Right lobe of liver (tissue), 6 donors: ENCODE measurements around the gene C5orf58. TPM values are rescaled to one million over a fixed set of nuclear protein-coding genes. Genes with fewer than 3 reads are reported as not detected.

ENCODE experiments used
- ATAC-seq, 4 donors: fragments of 200-7000 bp; cut with Tn5 transposase; one replicate each; pipeline ENCODE4 v1.9.1; 2020; ENCODE audit warnings: mild to moderate bottlenecking in 4 of 4, moderate library complexity in 4 of 4
- DNase-seq, 3 donors: peaks; one replicate each; pipeline ENCODE4 v3.0.0-alpha.2; 2020
- H3K27ac ChIP-seq, 3 donors: fragments of 200-600 bp; one replicate each; pipeline ENCODE4 v1.8.0; 2022
- H3K27me3 ChIP-seq, 2 donors: fragments of 200-600 bp; one replicate each; pipeline ENCODE4 v1.8.0; 2022
- H3K36me3 ChIP-seq, 4 donors: fragments of 200-600 bp; sonication (generic) in 1 of 4; one replicate each; pipeline versions ENCODE4 v1.5.1 to v1.8.0; 2017 to 2022; ENCODE audit warnings: control low read depth in 1 of 4
- H3K4me1 ChIP-seq, 4 donors: fragments of 200-600 bp; sonication (generic) in 1 of 4; one replicate each; pipeline versions ENCODE4 v1.5.1 to v1.8.0; 2017 to 2022; ENCODE audit warnings: control low read depth in 1 of 4
- H3K4me3 ChIP-seq, 3 donors: fragments of 200-600 bp; one replicate each; pipeline ENCODE4 v1.8.0; 2022
- H3K9me3 ChIP-seq, 4 donors: fragments of 200-600 bp; sonication (generic) in 1 of 4; one replicate each; pipeline versions ENCODE4 v1.5.1 to v1.8.0; 2017 to 2022; ENCODE audit warnings: control low read depth in 1 of 4
- CTCF ChIP-seq, 4 donors: fragments of 200-600 bp in 3 of 4; fragments of 450-650 bp in 1 of 4; IDR thresholded peaks; one replicate each; pipeline versions ENCODE4 v1.5.1 to v1.8.0; 2016 to 2022; ENCODE audit warnings: antibody characterized with exemption in 4 of 4, mild to moderate bottlenecking in 2 of 4
- POLR2A ChIP-seq: fragments of 450-650 bp; IDR thresholded peaks from one replicate; pipeline ENCODE4 v1.6.1; 2017; ENCODE audit warnings: antibody characterized with exemption, mild to moderate bottlenecking
- WGBS: methylation state at CpG from one replicate; pipeline ENCODE4 v1.1.6; 2018; ENCODE audit warnings: low coverage, low lambda C conversion rate; ENCODE audit not compliant: insufficient coverage; ENCODE audit errors: missing lambda C conversion rate; 5-methylcytosine and 5-hydroxymethylcytosine counted together
- intact Hi-C, 2 donors: fragments of 100-400 bp; cut with DNase I; formaldehyde crosslinking; loops; one replicate each; pipeline versions ENCODE4 v1.11.2 to v1.14.1; 2022
- total RNA-seq, 6 experiments: library from RNA; depleted of rRNA in 2 of 6; stranded (reverse); fragments of >200 nt in 2 of 6; fragmentation: NEBNext Ultra II Directional in 3 of 6; extraction: Animal tissue kit (Norgen Biotek cat#: 25700) in 3 of 6; gene quantifications; one replicate each; pipeline versions ENCODE4 v1.1.0 to v1.2.4, GENCODE V29; 2016 to 2023
- donor health status: DM: no; HTN: yes; CAD: no.
- donor health status: DM: no; HTN: no; CAD: no.
- donor health status: DM: no; HTN: no; CAD: no.
- donor health status: DM: no; HTN: yes; CAD: no.
- donor health status: DM: no; HTN: yes; CAD: no.

The C5orf58 gene
- total RNA-seq, 6 experiments from 2014 or later = not detected

GRCh38 chr5:170218726-170219125 is 14.1 kb upstream of the C5orf58 start:
- no peak for DNase-seq
- H3K36me3 ChIP-seq = no peaks in the 10 kb centered on the region
- H3K27ac ChIP-seq = no peak overlapping the region
- H3K27me3 ChIP-seq = no peaks in the 10 kb centered on the region
- no peaks in the 10 kb centered on the region for H3K9me3 ChIP-seq
- H3K4me1 ChIP-seq = no peaks in the 10 kb centered on the region
- H3K4me3 ChIP-seq = no peak overlapping the region
- no peak for TF ChIP-seq POLR2A
- TF ChIP-seq CTCF (IDR thresholded peaks at IDR 0.05) = no peak
- ATAC-seq = no peak
- intact Hi-C loops = no loop called here
- WGBS = 31% methylated on average over 1 of the region's 1 CpG

GRCh38 chr5:170219615-170220014 is 13.2 kb upstream of the C5orf58 start:
- Histone ChIP-seq H3K9me3 (no peaks in the 10 kb centered on the region), H3K36me3 (no peaks in the 10 kb centered on the region), H3K27me3 (no peaks in the 10 kb centered on the region), H3K4me3 (no peak overlapping the region), H3K27ac (no peak overlapping the region), H3K4me1 (no peaks in the 10 kb centered on the region)
- 33% methylated on average over 1 of the region's 2 CpGs for WGBS
- intact Hi-C loops = loop anchor here in 1 of 2 donors (10.0 kb wide), 1 partner anchor 195 kb away; no protein-coding TSS in a partner anchor
- TF ChIP-seq CTCF (IDR thresholded peaks at IDR 0.05) (no peak), POLR2A (no peak)
- DNase-seq (no peak), ATAC-seq (no peak)

GRCh38 chr5:170220191-170220590 is 12.6 kb upstream of the C5orf58 start:
- WGBS = no CpG with 5 or more reads among the region's 2 CpGs
- no peak for DNase-seq
- H3K4me1 ChIP-seq = no peaks in the 10 kb centered on the region
- no peak overlapping the region for H3K27ac ChIP-seq
- no peak for TF ChIP-seq CTCF (IDR thresholded peaks at IDR 0.05)
- TF ChIP-seq POLR2A = no peak
- no peak overlapping the region for H3K4me3 ChIP-seq
- ATAC-seq = no peak
- H3K9me3 ChIP-seq = no peaks in the 10 kb centered on the region
- H3K36me3 ChIP-seq = no peaks in the 10 kb centered on the region
- intact Hi-C loops = loop anchor here in 1 of 2 donors (10.0 kb wide), 1 partner anchor 195 kb away; no protein-coding TSS in a partner anchor
- no peaks in the 10 kb centered on the region for H3K27me3 ChIP-seq

GRCh38 chr5:170221327-170221741 is 11.5 kb upstream of the C5orf58 start:
- Histone ChIP-seq H3K4me3 (no peak overlapping the region), H3K9me3 (no peaks in the 10 kb centered on the region), H3K27me3 (no peaks in the 10 kb centered on the region), H3K4me1 (no peaks in the 10 kb centered on the region), H3K27ac (no peak overlapping the region), H3K36me3 (no peaks in the 10 kb centered on the region)
- intact Hi-C loops = loop anchor here in 1 of 2 donors (10.0 kb wide), 1 partner anchor 193 kb away; no protein-coding TSS in a partner anchor
- DNase-seq (no peak), ATAC-seq (peak in 1 of 4 donors; percentile 38)
- WGBS = 33% methylated on average over 6 of the region's 6 CpGs
- TF ChIP-seq CTCF (IDR thresholded peaks at IDR 0.05) = no peak
- TF ChIP-seq POLR2A = no peak

- H3K27me3 ChIP-seq = no peaks in the 10 kb centered on the region
- H3K4me1 ChIP-seq = no peaks in the 10 kb centered on the region
- ATAC-seq (peak in 2 of 4 donors; percentile 23), DNase-seq (no peak)
- no peak for TF ChIP-seq CTCF (IDR thresholded peaks at IDR 0.05)
- no peak for TF ChIP-seq POLR2A
- intact Hi-C loops = loop anchor here in 1 of 2 donors (10.0 kb wide), 1 partner anchor 191 kb away; no protein-coding TSS in a partner anchor
- H3K4me3 ChIP-seq = no peak overlapping the region
- no peaks in the 10 kb centered on the region for H3K36me3 ChIP-seq
- no peaks in the 10 kb centered on the region for H3K9me3 ChIP-seq
- H3K27ac ChIP-seq = no peak overlapping the region
Observed at GRCh38 chr5:170223360-170223759, 9.4 kb upstream of the C5orf58 start.
